HepG2 (cell line): Measurements from ENCODE around the gene SMIM36. TPM values are rescaled to one million over a fixed set of nuclear protein-coding genes. Genes with fewer than 3 reads are reported as not detected.

Source experiments
- ATAD3A ChIP-seq: sonication (generic); formaldehyde crosslinking; IDR thresholded peaks from 2 replicates; pipeline ENCODE4 v1.4.0; 2020; ENCODE audit warnings: missing genetic modification reagents
- CBX5 ChIP-seq: sonication (generic); formaldehyde crosslinking; IDR thresholded peaks from 2 replicates; pipeline ENCODE4 v1.4.0; 2020; ENCODE audit warnings: missing genetic modification reagents, borderline replicate concordance
- DMAP1 ChIP-seq: IDR thresholded peaks from 2 replicates; pipeline ENCODE4 v1.6.1; 2016
- EZH2 ChIP-seq: conservative IDR thresholded peaks from 2 replicates; pipeline ENCODE4 v1.6.1; 2012; ENCODE audit warnings: mild to moderate bottlenecking, low read depth, low read length, moderate library complexity
- HNF4A ChIP-seq: sonication (generic); formaldehyde crosslinking; IDR thresholded peaks from 2 replicates; pipeline ENCODE4 v1.4.0; 2020; ENCODE audit warnings: missing genetic modification reagents
- MAFF ChIP-seq: IDR thresholded peaks from 2 replicates; pipeline ENCODE4 v1.6.1; 2011; ENCODE audit warnings: low read depth, low read length, improper control_type of control experiment
- MIER3 ChIP-seq: IDR thresholded peaks from 2 replicates; pipeline ENCODE4 v1.6.1; 2016; ENCODE audit warnings: missing compliant biosample characterization, borderline replicate concordance
- TEAD3 ChIP-seq: optimal IDR thresholded peaks from 2 replicates; pipeline ENCODE3; 2016; ENCODE audit warnings: borderline replicate concordance
- XRCC5 ChIP-seq: fragments of 200-400 bp; formaldehyde crosslinking; optimal IDR thresholded peaks from 2 replicates; pipeline ENCODE3; 2017; ENCODE audit warnings: mild to moderate bottlenecking, low read length
- ZC3H4 ChIP-seq: sonication (generic); formaldehyde crosslinking; IDR thresholded peaks from 2 replicates; pipeline ENCODE4 v1.4.0; 2020; ENCODE audit warnings: missing genetic modification reagents, borderline replicate concordance
- ZNF10 ChIP-seq: sonication (generic); formaldehyde crosslinking; IDR thresholded peaks from 2 replicates; pipeline ENCODE4 v1.4.0; 2020; ENCODE audit warnings: mild to moderate bottlenecking, low read depth, missing genetic modification reagents, borderline replicate concordance
- ZNF496 ChIP-seq: sonication (generic); formaldehyde crosslinking; IDR thresholded peaks from 2 replicates; pipeline ENCODE4 v1.8.1; 2023; ENCODE audit warnings: mild to moderate bottlenecking, moderate library complexity, missing genetic modification reagents; ENCODE audit not compliant: insufficient replicate concordance
- ZNF749 ChIP-seq: sonication (generic); formaldehyde crosslinking; IDR thresholded peaks from 2 replicates; pipeline ENCODE4 v1.8.0; 2022; ENCODE audit warnings: mild to moderate bottlenecking, missing genetic modification reagents, moderate library complexity, borderline replicate concordance
- ZNF775 ChIP-seq: sonication (generic); formaldehyde crosslinking; IDR thresholded peaks from 2 replicates; pipeline ENCODE4 v1.4.0; 2020; ENCODE audit warnings: missing genetic modification reagents, mild to moderate bottlenecking, moderate library complexity, borderline replicate concordance
- ZSCAN30 ChIP-seq: sonication (generic); formaldehyde crosslinking; IDR thresholded peaks from 2 replicates; pipeline ENCODE4 v1.5.0; 2020; ENCODE audit warnings: mild to moderate bottlenecking, missing genetic modification reagents
- polyA plus RNA-seq, 8 experiments: library from polyadenylated mRNA; depleted of rRNA in 3 of 8; stranded (reverse) in 7 of 8; unstranded in 1 of 8; fragments of >200 nt; fragmentation: Illumina TruSeq in 4 of 8; extraction: Trizol in 4 of 8; gene quantifications; 2 replicates each; pipeline versions ENCODE4 v1.2.1 to v1.2.3, GENCODE V29; 2011 to 2016; ENCODE audit warnings: low read depth in 4 of 8, missing spikeins in 1 of 8, mixed read lengths in 1 of 8; ENCODE audit not compliant: insufficient read depth in 1 of 8
- total RNA-seq, 5 experiments: library from RNA; depleted of rRNA; stranded (reverse); fragments of >200 nt; fragmentation: Illumina TruSeq; extraction: Trizol; gene quantifications; 2 replicates each; pipeline ENCODE4 v1.2.3, GENCODE V29; 2016; ENCODE audit warnings: low read depth in 1 of 5
- TF ChIP-seq, protein P1 (sequence below): sonication (generic); formaldehyde crosslinking; IDR thresholded peaks from 2 replicates; pipeline ENCODE4 v1.5.1; 2020; ENCODE audit warnings: missing genetic modification reagents, mild to moderate bottlenecking, borderline replicate concordance
- TF ChIP-seq, protein P2 (sequence below): sonication (generic); formaldehyde crosslinking; IDR thresholded peaks from 2 replicates; pipeline ENCODE4 v1.4.0; 2020; ENCODE audit warnings: missing genetic modification reagents
- TF ChIP-seq, protein P3 (sequence below): IDR thresholded peaks from 2 replicates; pipeline ENCODE4 v1.6.1; 2012; ENCODE audit warnings: inconsistent platforms
- TF ChIP-seq, protein P4 (sequence below): sonication (generic); formaldehyde crosslinking; IDR thresholded peaks from 2 replicates; pipeline ENCODE4 v1.4.0; 2020; ENCODE audit warnings: missing genetic modification reagents, low read depth, mild to moderate bottlenecking, borderline replicate concordance

SMIM36 gene
- total and polyA plus RNA-seq, 2 of the 13 experiments (the other 11 are each of a cell fraction or from before 2014, with no cell fraction given) = not detected

DNA sequence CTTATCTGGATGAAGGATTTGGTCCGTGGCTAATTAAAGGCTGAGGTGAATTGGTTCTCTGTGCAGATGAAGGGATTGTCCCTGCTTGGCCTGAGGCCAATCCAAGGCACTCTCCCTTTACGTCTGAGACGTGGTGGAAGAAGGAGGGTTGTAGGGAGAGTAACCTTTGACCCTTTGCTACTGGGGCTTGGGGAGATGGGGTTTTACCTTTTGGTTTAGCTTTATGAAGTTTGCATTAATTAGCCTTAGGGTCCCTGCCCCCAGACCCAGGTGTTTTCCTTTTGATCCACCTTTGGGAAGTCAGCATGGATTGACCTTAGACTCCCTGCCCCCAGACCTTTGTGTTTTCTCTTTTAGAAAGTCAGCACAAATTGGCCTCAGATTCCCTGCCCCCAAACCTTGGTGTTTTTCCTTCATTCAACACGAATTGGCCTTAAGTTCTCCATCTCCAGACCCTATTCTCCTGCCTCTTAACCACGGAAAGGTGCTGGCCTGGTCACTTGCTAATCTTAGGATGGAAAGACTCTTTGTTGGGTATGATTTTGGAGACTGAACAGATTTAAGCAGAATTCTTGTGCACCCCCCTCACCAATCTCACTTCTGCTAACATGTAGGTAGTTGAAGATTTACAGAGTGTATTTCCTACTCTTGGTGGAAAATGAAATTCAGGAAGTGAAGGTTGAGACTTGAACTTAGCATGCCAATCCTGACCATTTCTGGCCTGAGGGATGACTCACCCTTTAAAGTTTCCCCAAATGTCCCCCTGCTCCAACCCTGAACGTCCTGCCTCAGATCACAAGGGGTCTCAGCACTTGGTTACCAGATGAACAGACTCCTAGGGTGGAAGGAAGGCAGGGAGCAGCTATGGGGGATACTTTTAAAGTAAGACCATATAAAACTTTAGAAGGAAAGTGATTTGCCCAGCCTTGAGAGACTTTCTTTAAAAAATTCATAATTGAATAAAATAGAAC, 66.5 kb downstream of the SMIM36 start (continued):
- TF ChIP-seq, protein P1, sequence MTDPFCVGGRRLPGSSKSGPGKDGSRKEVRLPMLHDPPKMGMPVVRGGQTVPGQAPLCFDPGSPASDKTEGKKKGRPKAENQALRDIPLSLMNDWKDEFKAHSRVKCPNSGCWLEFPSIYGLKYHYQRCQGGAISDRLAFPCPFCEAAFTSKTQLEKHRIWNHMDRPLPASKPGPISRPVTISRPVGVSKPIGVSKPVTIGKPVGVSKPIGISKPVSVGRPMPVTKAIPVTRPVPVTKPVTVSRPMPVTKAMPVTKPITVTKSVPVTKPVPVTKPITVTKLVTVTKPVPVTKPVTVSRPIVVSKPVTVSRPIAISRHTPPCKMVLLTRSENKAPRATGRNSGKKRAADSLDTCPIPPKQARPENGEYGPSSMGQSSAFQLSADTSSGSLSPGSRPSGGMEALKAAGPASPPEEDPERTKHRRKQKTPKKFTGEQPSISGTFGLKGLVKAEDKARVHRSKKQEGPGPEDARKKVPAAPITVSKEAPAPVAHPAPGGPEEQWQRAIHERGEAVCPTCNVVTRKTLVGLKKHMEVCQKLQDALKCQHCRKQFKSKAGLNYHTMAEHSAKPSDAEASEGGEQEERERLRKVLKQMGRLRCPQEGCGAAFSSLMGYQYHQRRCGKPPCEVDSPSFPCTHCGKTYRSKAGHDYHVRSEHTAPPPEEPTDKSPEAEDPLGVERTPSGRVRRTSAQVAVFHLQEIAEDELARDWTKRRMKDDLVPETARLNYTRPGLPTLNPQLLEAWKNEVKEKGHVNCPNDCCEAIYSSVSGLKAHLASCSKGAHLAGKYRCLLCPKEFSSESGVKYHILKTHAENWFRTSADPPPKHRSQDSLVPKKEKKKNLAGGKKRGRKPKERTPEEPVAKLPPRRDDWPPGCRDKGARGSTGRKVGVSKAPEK (CRISPR knock-in tag) = peak; percentile 64; the same call in 1 of the 2 replicates
- TF ChIP-seq ZC3H4 (CRISPR knock-in tag) (0 out of 2 replicates have a peak, but pooled peaks have one; percentile 19), ZNF775 (0 out of 2 replicates have a peak, but pooled peaks have one; percentile 40), ZSCAN30 (no peak), ATAD3A (CRISPR knock-in tag) (no peak), DMAP1 (CRISPR knock-in tag) (peak; percentile 40), ZNF10 (CRISPR knock-in tag) (no peak), XRCC5 (no peak), CBX5 (no peak; the same call in 1 of the 2 replicates), HNF4A (CRISPR knock-in tag) (peak; percentile 56), EZH2 (no peak), ZNF496 (CRISPR knock-in tag) (no peak), MIER3 (CRISPR knock-in tag) (no peak; the same call in 1 of the 2 replicates), MAFF (peak; percentile 66), ZNF749 (no peak), TEAD3 (peak; percentile 45)
- TF ChIP-seq, protein P2, sequence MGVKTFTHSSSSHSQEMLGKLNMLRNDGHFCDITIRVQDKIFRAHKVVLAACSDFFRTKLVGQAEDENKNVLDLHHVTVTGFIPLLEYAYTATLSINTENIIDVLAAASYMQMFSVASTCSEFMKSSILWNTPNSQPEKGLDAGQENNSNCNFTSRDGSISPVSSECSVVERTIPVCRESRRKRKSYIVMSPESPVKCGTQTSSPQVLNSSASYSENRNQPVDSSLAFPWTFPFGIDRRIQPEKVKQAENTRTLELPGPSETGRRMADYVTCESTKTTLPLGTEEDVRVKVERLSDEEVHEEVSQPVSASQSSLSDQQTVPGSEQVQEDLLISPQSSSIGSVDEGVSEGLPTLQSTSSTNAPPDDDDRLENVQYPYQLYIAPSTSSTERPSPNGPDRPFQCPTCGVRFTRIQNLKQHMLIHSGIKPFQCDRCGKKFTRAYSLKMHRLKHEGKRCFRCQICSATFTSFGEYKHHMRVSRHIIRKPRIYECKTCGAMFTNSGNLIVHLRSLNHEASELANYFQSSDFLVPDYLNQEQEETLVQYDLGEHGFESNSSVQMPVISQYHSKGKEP (CRISPR knock-in tag) = no peak
- TF ChIP-seq, protein P3, sequence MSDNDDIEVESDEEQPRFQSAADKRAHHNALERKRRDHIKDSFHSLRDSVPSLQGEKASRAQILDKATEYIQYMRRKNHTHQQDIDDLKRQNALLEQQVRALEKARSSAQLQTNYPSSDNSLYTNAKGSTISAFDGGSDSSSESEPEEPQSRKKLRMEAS = no peak; the same call in 1 of the 2 replicates
- TF ChIP-seq, protein P4, sequence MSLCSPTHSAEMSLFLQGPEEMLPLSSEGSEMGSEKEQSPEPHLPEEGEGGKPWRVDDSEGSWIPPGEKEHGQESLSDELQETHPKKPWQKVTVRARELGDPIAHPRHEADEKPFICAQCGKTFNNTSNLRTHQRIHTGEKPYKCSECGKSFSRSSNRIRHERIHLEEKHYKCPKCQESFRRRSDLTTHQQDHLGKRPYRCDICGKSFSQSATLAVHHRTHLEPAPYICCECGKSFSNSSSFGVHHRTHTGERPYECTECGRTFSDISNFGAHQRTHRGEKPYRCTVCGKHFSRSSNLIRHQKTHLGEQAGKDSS (CRISPR knock-in tag) = 0 out of 2 replicates have a peak, but pooled peaks have one; percentile 20
